Transverse colon (tissue), 4 donors: ENCODE measurements around the gene SERPINB6. TPM values are rescaled to one million over a fixed set of nuclear protein-coding genes. Genes with fewer than 3 reads are reported as not detected.
A peak's percentile ranks its signal among the peaks of the same experiment; 100 is the strongest.

Source experiments
- DNase-seq: peaks from one replicate; pipeline ENCODE4 v3.0.0-alpha.2; 2019
- H3K27ac ChIP-seq, 4 donors: fragments of 200-600 bp; sonication (generic); 2 replicates each; pipeline ENCODE4 v1.5.1; 2016 to 2018; ENCODE audit warnings: inconsistent platforms in 4 of 4
- H3K27me3 ChIP-seq: fragments of 200-600 bp; sonication (generic); 2 replicates; pipeline ENCODE4 v1.5.1; 2017; ENCODE audit warnings: inconsistent platforms
- H3K36me3 ChIP-seq, 4 donors: fragments of 200-600 bp; sonication (generic); 2 replicates each; pipeline ENCODE4 v1.5.1; 2017 to 2019; ENCODE audit warnings: inconsistent platforms in 4 of 4
- H3K4me1 ChIP-seq, 4 donors: fragments of 200-600 bp; sonication (generic); 2 replicates each; pipeline ENCODE4 v1.5.1; 2017 to 2020; ENCODE audit warnings: inconsistent platforms in 4 of 4
- H3K4me3 ChIP-seq, 4 donors: fragments of 200-600 bp; sonication (generic); 1 replicate in 1 of 4; 2 replicates in 3 of 4; pipeline versions ENCODE4 v1.5.1 to v1.6.1; 2017 to 2019; ENCODE audit warnings: inconsistent platforms in 4 of 4
- H3K9me3 ChIP-seq, 2 donors: fragments of 200-600 bp; sonication (generic); 2 replicates each; pipeline ENCODE4 v1.5.1; 2017 to 2019; ENCODE audit warnings: inconsistent platforms in 2 of 2
- EP300 ChIP-seq: sonication (generic); formaldehyde crosslinking; IDR thresholded peaks from one replicate; pipeline ENCODE4 v1.6.1; 2017; ENCODE audit warnings: antibody characterized with exemption, low read depth
- POLR2A ChIP-seq: fragments of 450-650 bp; IDR thresholded peaks from one replicate; pipeline ENCODE4 v1.6.1; 2016; ENCODE audit warnings: antibody characterized with exemption, mild to moderate bottlenecking, moderate library complexity
- POLR2AphosphoS5 ChIP-seq, 3 donors: sonication (generic); formaldehyde crosslinking; IDR thresholded peaks; one replicate each; pipeline ENCODE4 v1.6.1; 2016; ENCODE audit warnings: antibody characterized with exemption in 3 of 3
- WGBS, 2 donors: methylation state at CpG; one replicate each; pipeline ENCODE4 v1.1.5; 2018; ENCODE audit warnings: low coverage in 1 of 2; 5-methylcytosine and 5-hydroxymethylcytosine counted together
- in situ Hi-C, 4 donors: fragments of 200-750 bp; cut with MboI; loops; one replicate each; pipeline versions ENCODE4 v1.15.0 to v1.15.1; 2017; ENCODE audit warnings: low sequenced_read_pairs in 3 of 4, low pct_ligation_motif_present in 1 of 4, low pct_unique_long_range_greater_than_20kb in 1 of 4
- intact Hi-C: fragments of 100-400 bp; cut with DNase I; formaldehyde crosslinking; loops from one replicate; pipeline ENCODE4 v1.15.1; 2023; ENCODE audit warnings: low total_unique reads
- total RNA-seq, 4 donors: library from RNA; depleted of rRNA; stranded (reverse); fragments of >200 nt; gene quantifications; one replicate each; pipeline ENCODE4 v1.1.0, GENCODE V29; 2016
- TF ChIP-seq, protein P1 (sequence below), 5 experiments: fragments of 200-600 bp in 3 of 5; fragments of 450-650 bp in 2 of 5; sonication (generic) in 3 of 5; IDR thresholded peaks; 1 replicate in 2 of 5; 2 replicates in 3 of 5; pipeline ENCODE4 v1.5.1; 2016 to 2017; ENCODE audit warnings: antibody characterized with exemption in 5 of 5, inconsistent platforms in 3 of 5, mild to moderate bottlenecking in 2 of 5, moderate library complexity in 1 of 5

SERPINB6 gene
- total RNA-seq, 4 donors from 2014 or later, result 134 to 276 (median 170) TPM

DNA sequence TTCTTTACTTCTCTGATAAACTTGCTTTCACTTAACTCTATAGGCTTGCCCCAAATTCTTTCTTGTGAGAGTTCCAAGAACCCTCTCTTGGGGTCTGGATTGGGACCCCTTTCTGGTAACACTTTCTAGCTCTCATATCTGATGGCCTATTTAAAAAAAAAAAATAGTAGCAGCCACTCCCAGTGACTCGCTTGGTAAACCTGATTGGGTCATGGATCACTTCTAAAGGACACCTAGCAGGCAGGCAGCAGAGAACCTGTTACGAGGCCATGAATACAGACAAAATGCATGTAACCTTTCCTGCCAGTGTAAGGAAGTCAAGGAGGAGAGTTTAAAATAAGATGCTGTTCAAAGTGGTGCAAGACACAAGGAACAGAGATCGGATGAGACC lies 9.1 kb upstream of the SERPINB6 start:
- TF ChIP-seq EP300 (no peak), POLR2AphosphoS5 (IDR thresholded peaks at IDR 0.05) (no peak), POLR2A (no peak)
- TF ChIP-seq, protein P1, sequence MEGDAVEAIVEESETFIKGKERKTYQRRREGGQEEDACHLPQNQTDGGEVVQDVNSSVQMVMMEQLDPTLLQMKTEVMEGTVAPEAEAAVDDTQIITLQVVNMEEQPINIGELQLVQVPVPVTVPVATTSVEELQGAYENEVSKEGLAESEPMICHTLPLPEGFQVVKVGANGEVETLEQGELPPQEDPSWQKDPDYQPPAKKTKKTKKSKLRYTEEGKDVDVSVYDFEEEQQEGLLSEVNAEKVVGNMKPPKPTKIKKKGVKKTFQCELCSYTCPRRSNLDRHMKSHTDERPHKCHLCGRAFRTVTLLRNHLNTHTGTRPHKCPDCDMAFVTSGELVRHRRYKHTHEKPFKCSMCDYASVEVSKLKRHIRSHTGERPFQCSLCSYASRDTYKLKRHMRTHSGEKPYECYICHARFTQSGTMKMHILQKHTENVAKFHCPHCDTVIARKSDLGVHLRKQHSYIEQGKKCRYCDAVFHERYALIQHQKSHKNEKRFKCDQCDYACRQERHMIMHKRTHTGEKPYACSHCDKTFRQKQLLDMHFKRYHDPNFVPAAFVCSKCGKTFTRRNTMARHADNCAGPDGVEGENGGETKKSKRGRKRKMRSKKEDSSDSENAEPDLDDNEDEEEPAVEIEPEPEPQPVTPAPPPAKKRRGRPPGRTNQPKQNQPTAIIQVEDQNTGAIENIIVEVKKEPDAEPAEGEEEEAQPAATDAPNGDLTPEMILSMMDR (IDR thresholded peaks at IDR 0.05), result no peak
- no peak overlapping the region for H3K4me3 ChIP-seq
- in situ Hi-C loops (no loop called here), intact Hi-C loops (no loop called here)
- peak overlapping the region; percentile 32 to 97 (median 68) for H3K27ac ChIP-seq
- no peaks in the 10 kb centered on the region for H3K27me3 ChIP-seq
- DNase-seq, result no peak
- peaks cover 16 to 76% (median 42%) of the 10 kb centered on the region in 4 donors for H3K4me1 ChIP-seq
- H3K9me3 ChIP-seq, result no peaks in the 10 kb centered on the region
- H3K36me3 ChIP-seq, result no peaks in the 10 kb centered on the region
- WGBS, 2 donors, result 76% methylated on average over 3 of the region's 3 CpGs; no CpG with 5 or more reads in 1 of the 2 donors

GRCh38 chr6:2979819-2980464 lies 8.6 kb upstream of the SERPINB6 start:
- no peaks in the 10 kb centered on the region for H3K9me3 ChIP-seq
- H3K36me3 ChIP-seq, result no peaks in the 10 kb centered on the region
- peak overlapping the region; percentile 32 to 97 (median 68) for H3K27ac ChIP-seq
- H3K4me3 ChIP-seq, result no peak overlapping the region
- 43 to 46% methylated on average over 1 to 2 of the region's 2 CpGs for WGBS, 2 donors
- peaks cover 16 to 71% (median 38%) of the 10 kb centered on the region in 4 donors for H3K4me1 ChIP-seq
- in situ Hi-C loops, result no loop called here
- intact Hi-C loops, result no loop called here
- no peaks in the 10 kb centered on the region for H3K27me3 ChIP-seq
- DNase-seq, result no peak
- TF ChIP-seq POLR2AphosphoS5 (IDR thresholded peaks at IDR 0.05) (no peak), EP300 (no peak), POLR2A (no peak)
- TF ChIP-seq, protein P1 (IDR thresholded peaks at IDR 0.05), result no peak

DNA sequence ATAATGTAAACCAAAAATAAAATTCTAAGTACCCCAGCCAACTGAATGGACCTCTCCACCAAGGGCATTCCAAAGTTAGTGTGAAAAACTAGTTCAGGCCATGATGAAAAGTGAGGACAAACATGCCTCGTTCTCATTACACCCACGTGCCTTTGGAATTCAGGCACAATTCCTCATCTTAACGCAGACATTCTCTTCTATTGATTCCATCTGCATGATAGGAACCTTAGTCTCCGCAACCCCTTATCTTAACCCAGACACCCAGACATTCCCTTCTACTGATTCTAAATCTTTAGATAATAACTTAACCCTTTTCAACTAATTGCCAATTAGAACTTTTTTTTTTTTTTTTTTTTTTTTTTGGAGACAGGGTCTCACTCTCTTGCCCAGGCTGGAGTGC lies 7.6 kb upstream of the SERPINB6 start:
- H3K36me3 ChIP-seq, result no peaks in the 10 kb centered on the region
- no peak overlapping the region for H3K27ac ChIP-seq
- no peaks in the 10 kb centered on the region for H3K27me3 ChIP-seq
- H3K4me3 ChIP-seq, result no peak overlapping the region
- WGBS, 2 donors, result 86 to 93% methylated on average over 3 to 4 of the region's 4 CpGs
- TF ChIP-seq, protein P1 (IDR thresholded peaks at IDR 0.05), result no peak
- TF ChIP-seq POLR2A (no peak), EP300 (no peak), POLR2AphosphoS5 (IDR thresholded peaks at IDR 0.05) (no peak)
- in situ Hi-C loops (no loop called here), intact Hi-C loops (no loop called here)
- DNase-seq, result no peak
- no peaks in the 10 kb centered on the region for H3K9me3 ChIP-seq
- H3K4me1 ChIP-seq, result peaks cover 16 to 62% (median 36%) of the 10 kb centered on the region in 4 donors

GRCh38 chr6:2977799-2978590 lies 6.6 kb upstream of the SERPINB6 start:
- intact Hi-C loops (no loop called here), in situ Hi-C loops (no loop called here)
- no peak for TF ChIP-seq POLR2A
- TF ChIP-seq, protein P1 (IDR thresholded peaks at IDR 0.05), result no peak
- TF ChIP-seq EP300, result no peak
- no peak for TF ChIP-seq POLR2AphosphoS5 (IDR thresholded peaks at IDR 0.05)
- no peaks in the 10 kb centered on the region for H3K27me3 ChIP-seq
- 56 to 69% methylated on average over 2 to 3 of the region's 3 CpGs for WGBS, 2 donors
- DNase-seq, result no peak
- no peaks in the 10 kb centered on the region for H3K9me3 ChIP-seq
- peaks cover 16 to 54% (median 29%) of the 10 kb centered on the region in 4 donors for H3K4me1 ChIP-seq
- H3K27ac ChIP-seq, result peak overlapping the region; percentile 1 to 32 (median 16)
- no peaks in the 10 kb centered on the region for H3K36me3 ChIP-seq
- H3K4me3 ChIP-seq, result no peak overlapping the region
